Natural killer cell treated with Interleukin-12 subunit alpha and Interleukin-12 subunit beta and Interleukin-15 and Interleukin-18, amount 100 ng/mL, for 72 hours (primary cell): ENCODE measurements around the gene ZNF687. TPM values are rescaled to one million over a fixed set of nuclear protein-coding genes. Genes with fewer than 3 reads are reported as not detected.
A peak's percentile ranks its signal among the peaks of the same experiment; 100 is the strongest.
"Not testable (repeated sequence)": the region's sequence is repeated elsewhere in the genome, so short reads cannot be mapped to it uniquely, and the experiment has no call there.

ENCODE experiments used
- ATAC-seq, 2 donors: fragments of 150-1000 bp; cut with Tn5 transposase in 1 of 2; sonication (Bioruptor Pico), chemical (Tn5 transposase) in 1 of 2; 2 replicates each; pipeline ENCODE4 v1.10.0; 2021
- DNase-seq: peaks from one replicate; pipeline ENCODE4 v3.0.0; 2022; ENCODE audit warnings: low spot score
- H3K27ac Mint-ChIP-seq, 2 donors: 1 replicate in 1 of 2; 2 replicates in 1 of 2; pipeline ENCODE4 v1.8.0; 2022; ENCODE audit warnings: mixed read lengths in 2 of 2, mild to moderate bottlenecking in 1 of 2, moderate library complexity in 1 of 2
- H3K27me3 Mint-ChIP-seq, 2 donors: 1 replicate in 1 of 2; 2 replicates in 1 of 2; pipeline ENCODE4 v1.8.0; 2022; ENCODE audit warnings: mixed read lengths in 2 of 2
- H3K36me3 Mint-ChIP-seq: one replicate; pipeline ENCODE4 v1.8.0; 2022; ENCODE audit warnings: mixed read lengths
- H3K4me1 Mint-ChIP-seq, 2 donors: 1 replicate in 1 of 2; 2 replicates in 1 of 2; pipeline ENCODE4 v1.8.0; 2022; ENCODE audit warnings: low read depth in 2 of 2, mixed read lengths in 2 of 2, mild to moderate bottlenecking in 1 of 2
- H3K4me3 Mint-ChIP-seq: one replicate; pipeline ENCODE4 v1.8.0; 2022; ENCODE audit warnings: mixed read lengths
- H3K9me3 Mint-ChIP-seq: 2 replicates; pipeline ENCODE4 v1.8.0; 2022; ENCODE audit warnings: mixed read lengths
- total RNA-seq, 2 donors: library from RNA; stranded (reverse); gene quantifications; one replicate each; pipeline ENCODE4 v1.2.3, GENCODE V29; 2022

Gene ZNF687
- total RNA-seq, 2 donors from 2014 or later = 29.1 to 31.2 TPM

GRCh38 chr1:151265446-151266236 lies 16.5 kb upstream of the ZNF687 start:
- no peak for DNase-seq
- no peak for ATAC-seq
- Mint-ChIP-seq H3K4me3 (no peak overlapping the region), H3K27ac (peak overlapping the region in 1 of 2 donors; percentile 48), H3K9me3 (no peaks in the 10 kb centered on the region), H3K4me1 (no peaks in the 10 kb centered on the region), H3K27me3 (no peaks in the 10 kb centered on the region), H3K36me3 (peaks cover 14% of the 10 kb centered on the region)

- no peak for DNase-seq
- H3K4me1 Mint-ChIP-seq = no peaks in the 10 kb centered on the region
- no peaks in the 10 kb centered on the region for H3K27me3 Mint-ChIP-seq
- H3K36me3 Mint-ChIP-seq = peaks cover 14% of the 10 kb centered on the region
- H3K4me3 Mint-ChIP-seq = no peak overlapping the region
- ATAC-seq = no peak
- H3K9me3 Mint-ChIP-seq = no peaks in the 10 kb centered on the region
- peak overlapping the region in 1 of 2 donors; percentile 48 for H3K27ac Mint-ChIP-seq
These were observed 15.8 kb upstream of the ZNF687 start for GRCh38 chr1:151266315-151266714.

DNA sequence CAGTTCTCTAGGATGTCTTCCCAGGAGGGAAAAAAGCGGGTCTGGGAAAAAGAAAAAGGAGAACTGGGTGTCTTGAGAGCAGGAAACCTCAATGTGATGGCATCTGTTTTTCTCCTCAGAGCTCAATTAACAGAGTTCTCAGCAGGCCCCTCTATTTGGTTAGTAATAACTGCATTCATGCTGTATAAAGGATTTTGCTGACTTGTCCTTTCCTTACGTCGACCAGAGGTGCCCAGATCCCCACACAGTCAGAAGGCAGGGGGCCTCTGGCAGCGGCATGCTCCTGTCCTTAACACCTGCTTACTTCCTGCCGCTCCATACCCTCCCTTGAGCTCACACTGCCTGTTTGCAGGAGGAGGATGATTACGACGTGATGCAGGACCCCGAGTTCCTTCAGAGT lies 15.3 kb upstream of the ZNF687 start:
- H3K4me3 Mint-ChIP-seq = no peak overlapping the region
- no peak for ATAC-seq
- H3K27ac Mint-ChIP-seq = no peak overlapping the region
- no peaks in the 10 kb centered on the region for H3K4me1 Mint-ChIP-seq
- H3K27me3 Mint-ChIP-seq = no peaks in the 10 kb centered on the region
- no peaks in the 10 kb centered on the region for H3K9me3 Mint-ChIP-seq
- peaks cover 14% of the 10 kb centered on the region for H3K36me3 Mint-ChIP-seq
- no peak for DNase-seq

- H3K9me3 Mint-ChIP-seq = no peaks in the 10 kb centered on the region
- DNase-seq = no peak
- no peak overlapping the region for H3K4me3 Mint-ChIP-seq
- H3K36me3 Mint-ChIP-seq = peaks cover 14% of the 10 kb centered on the region
- no peaks in the 10 kb centered on the region for H3K27me3 Mint-ChIP-seq
- no peak for ATAC-seq
- no peaks in the 10 kb centered on the region for H3K4me1 Mint-ChIP-seq
- no peak overlapping the region for H3K27ac Mint-ChIP-seq
These were observed 14.3 kb upstream of the ZNF687 start for GRCh38 chr1:151267760-151268159.

DNA sequence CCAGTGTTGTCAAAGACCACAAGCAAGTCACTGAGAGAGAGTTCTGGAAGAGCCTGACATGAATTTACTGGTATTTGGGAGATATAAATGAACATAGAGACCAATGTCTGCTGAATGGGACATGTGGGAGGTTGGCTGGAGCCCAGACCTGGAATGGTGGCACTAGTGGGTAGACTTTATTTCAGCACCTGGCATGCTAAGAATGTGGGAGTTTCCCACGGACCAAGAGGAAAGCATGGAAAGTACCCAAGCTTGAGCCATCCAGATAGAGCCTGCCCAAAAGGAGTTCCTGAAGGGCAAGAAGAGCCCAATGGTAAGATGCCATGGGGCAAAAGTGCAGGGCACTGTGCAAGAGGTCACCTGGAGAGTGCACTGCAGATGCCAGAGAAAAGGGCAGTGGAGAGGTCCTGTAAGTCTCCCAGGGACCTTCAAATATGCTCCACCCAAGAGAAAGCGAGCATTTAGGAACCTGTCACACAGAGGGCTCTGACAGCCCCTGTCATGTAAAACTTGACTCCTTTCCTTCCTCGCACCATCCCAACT lies 8.1 kb upstream of the ZNF687 start:
- Mint-ChIP-seq H3K9me3 (no peaks in the 10 kb centered on the region), H3K36me3 (no peaks in the 10 kb centered on the region), H3K4me1 (peaks cover 12 to 19% of the 10 kb centered on the region in 2 donors), H3K27me3 (no peaks in the 10 kb centered on the region), H3K4me3 (no peak overlapping the region), H3K27ac (no peak overlapping the region)
- no peak for DNase-seq
- no peak for ATAC-seq

DNA sequence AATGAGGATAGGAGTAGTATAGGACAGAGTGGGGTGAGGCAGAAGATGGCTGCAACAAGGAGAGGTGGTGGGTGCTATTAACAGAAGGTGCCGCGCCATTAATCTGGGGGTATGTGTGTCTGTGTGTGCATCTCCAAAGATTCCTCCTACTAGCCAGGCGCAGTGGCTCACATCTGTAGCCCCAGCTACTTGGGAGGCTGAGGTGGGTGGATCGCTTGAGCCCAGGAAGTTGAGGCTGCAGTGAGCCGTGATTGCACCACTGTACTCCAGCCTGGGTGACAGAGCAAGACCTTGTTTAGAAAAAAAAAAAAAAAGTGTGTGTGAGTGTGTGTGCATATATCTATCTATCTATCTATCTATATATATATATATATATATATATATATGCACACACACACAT lies 6.8 kb upstream of the ZNF687 start:
- DNase-seq, H3K4me3 Mint-ChIP-seq, ATAC-seq, H3K9me3 Mint-ChIP-seq, H3K36me3 Mint-ChIP-seq, H3K27ac Mint-ChIP-seq, H3K27me3 Mint-ChIP-seq: not testable (repeated sequence)
- peaks cover 12 to 20% of the 10 kb centered on the region in 2 donors for H3K4me1 Mint-ChIP-seq

- Mint-ChIP-seq H3K4me3 (peak overlapping the region; percentile 3), H3K27ac (peak overlapping the region; percentile 8 to 40), H3K9me3 (no peaks in the 10 kb centered on the region), H3K36me3 (no peaks in the 10 kb centered on the region), H3K4me1 (peaks cover 12 to 20% of the 10 kb centered on the region in 2 donors), H3K27me3 (no peaks in the 10 kb centered on the region)
- ATAC-seq (no peak), DNase-seq (no peak)
These were observed 4.8 kb upstream of the ZNF687 start for GRCh38 chr1:151277249-151277648.

DNA sequence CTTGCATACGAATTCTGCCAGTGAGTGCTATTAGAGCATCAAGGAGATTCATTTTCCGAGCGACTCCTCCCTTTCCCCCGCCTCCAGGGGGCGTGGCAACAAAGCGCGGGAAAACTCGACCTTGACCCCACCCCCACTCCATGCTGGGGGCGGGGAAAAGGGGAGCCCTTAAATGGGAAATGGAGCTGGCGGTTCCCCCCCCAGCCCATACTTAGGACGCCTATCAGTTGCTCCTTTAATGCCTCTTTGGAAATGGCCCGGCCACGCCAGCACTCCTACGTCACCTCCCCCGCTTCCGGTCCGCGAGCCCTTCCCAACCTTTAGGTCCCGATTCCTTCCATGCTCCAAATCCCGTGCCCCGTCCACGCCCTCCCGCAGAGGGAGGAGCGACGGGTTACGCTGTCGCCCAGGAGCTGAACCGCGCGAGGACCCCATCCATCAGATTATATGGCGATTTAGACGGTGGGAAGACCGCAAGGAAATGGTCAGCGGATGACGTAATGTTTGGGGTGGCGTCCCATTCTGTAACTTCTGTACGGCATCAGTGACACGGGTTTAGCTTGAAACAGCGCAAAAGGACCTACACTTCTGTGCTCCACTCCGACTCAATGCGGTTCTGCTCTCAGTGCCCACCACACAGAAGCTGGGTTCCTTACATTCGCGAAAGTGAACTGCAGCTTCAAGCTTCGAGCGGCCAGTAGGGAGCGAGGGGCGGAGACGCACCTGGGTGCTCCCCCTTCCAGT lies 702 bp upstream of the ZNF687 start:
- H3K9me3 Mint-ChIP-seq = no peaks in the 10 kb centered on the region
- peaks cover 5% of the 10 kb centered on the region for H3K36me3 Mint-ChIP-seq
- H3K27me3 Mint-ChIP-seq = no peaks in the 10 kb centered on the region
- peak overlapping the region; percentile 94 for H3K4me3 Mint-ChIP-seq
- DNase-seq (peak; percentile 95), ATAC-seq (peak; percentile 67 to 73)
- peak overlapping the region; percentile 98 for H3K27ac Mint-ChIP-seq
- peaks cover 35 to 37% of the 10 kb centered on the region in 2 donors for H3K4me1 Mint-ChIP-seq

- Mint-ChIP-seq H3K36me3 (peaks cover 5% of the 10 kb centered on the region), H3K27me3 (no peaks in the 10 kb centered on the region), H3K4me3 (peak overlapping the region; percentile 97), H3K4me1 (peaks cover 24 to 27% of the 10 kb centered on the region in 2 donors), H3K27ac (peak overlapping the region; percentile 95 to 98), H3K9me3 (no peaks in the 10 kb centered on the region)
- DNase-seq (no peak), ATAC-seq (no peak)
These were observed 1.0 kb downstream of the ZNF687 start for GRCh38 chr1:151282883-151283725.

- ATAC-seq = no peak
- peaks cover 12% of the 10 kb centered on the region for H3K36me3 Mint-ChIP-seq
- H3K9me3 Mint-ChIP-seq = no peaks in the 10 kb centered on the region
- peak overlapping the region; percentile 97 for H3K4me3 Mint-ChIP-seq
- no peak for DNase-seq
- H3K27ac Mint-ChIP-seq = peak overlapping the region; percentile 95 to 98
- H3K27me3 Mint-ChIP-seq = no peaks in the 10 kb centered on the region
- peaks cover 34% of the 10 kb centered on the region in 2 donors for H3K4me1 Mint-ChIP-seq
These were observed 2.0 kb downstream of the ZNF687 start for GRCh38 chr1:151284013-151284577.

DNA sequence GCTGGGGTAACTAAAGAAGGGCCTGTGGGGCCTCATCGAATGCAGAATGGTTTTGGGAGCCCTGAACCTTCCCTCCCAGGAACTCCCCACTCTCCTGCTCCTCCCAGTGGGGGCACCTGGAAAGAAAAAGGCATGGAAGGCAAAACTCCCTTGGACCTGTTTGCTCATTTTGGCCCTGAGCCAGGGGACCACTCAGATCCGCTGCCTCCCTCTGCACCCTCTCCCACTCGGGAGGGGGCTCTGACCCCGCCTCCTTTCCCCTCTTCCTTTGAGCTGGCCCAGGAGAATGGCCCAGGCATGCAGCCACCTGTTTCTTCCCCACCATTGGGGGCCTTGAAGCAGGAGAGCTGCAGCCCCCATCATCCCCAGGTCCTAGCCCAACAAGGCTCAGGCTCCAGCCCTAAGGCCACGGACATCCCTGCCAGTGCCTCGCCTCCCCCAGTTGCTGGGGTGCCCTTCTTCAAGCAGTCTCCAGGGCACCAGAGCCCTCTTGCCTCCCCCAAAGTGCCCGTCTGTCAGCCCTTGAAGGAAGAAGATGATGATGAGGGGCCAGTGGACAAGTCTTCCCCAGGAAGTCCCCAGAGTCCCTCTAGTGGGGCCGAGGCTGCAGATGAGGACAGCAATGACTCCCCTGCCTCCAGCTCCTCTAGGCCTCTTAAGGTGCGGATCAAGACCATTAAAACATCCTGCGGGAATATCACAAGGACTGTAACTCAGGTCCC lies 4.7 kb downstream of the ZNF687 start:
- Mint-ChIP-seq H3K36me3 (peaks cover 12% of the 10 kb centered on the region), H3K27ac (no peak overlapping the region), H3K4me1 (peaks cover 48 to 50% of the 10 kb centered on the region in 2 donors), H3K27me3 (no peaks in the 10 kb centered on the region), H3K4me3 (no peak overlapping the region), H3K9me3 (no peaks in the 10 kb centered on the region)
- DNase-seq = no peak
- ATAC-seq = no peak

DNA sequence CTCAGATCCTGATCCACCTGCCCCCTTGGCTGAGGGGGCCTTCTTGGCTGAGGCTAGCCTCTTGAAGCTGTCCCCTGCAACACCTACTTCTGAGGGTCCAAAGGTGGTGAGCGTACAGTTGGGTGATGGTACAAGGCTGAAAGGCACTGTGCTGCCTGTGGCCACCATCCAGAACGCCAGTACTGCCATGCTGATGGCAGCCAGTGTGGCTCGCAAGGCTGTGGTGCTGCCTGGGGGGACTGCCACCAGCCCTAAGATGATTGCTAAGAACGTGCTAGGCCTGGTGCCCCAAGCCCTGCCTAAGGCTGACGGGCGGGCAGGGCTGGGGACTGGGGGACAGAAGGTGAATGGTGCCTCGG lies 5.2 kb downstream of the ZNF687 start:
- H3K4me1 Mint-ChIP-seq = peaks cover 48 to 52% of the 10 kb centered on the region in 2 donors
- ATAC-seq = no peak
- H3K36me3 Mint-ChIP-seq = peaks cover 12% of the 10 kb centered on the region
- H3K9me3 Mint-ChIP-seq = no peaks in the 10 kb centered on the region
- H3K27ac Mint-ChIP-seq = no peak overlapping the region
- no peak for DNase-seq
- H3K27me3 Mint-ChIP-seq = no peaks in the 10 kb centered on the region
- no peak overlapping the region for H3K4me3 Mint-ChIP-seq
